GM12878 (cell line): ENCODE data around the gene PCK1. TPM values are rescaled to one million over a fixed set of nuclear protein-coding genes. Genes with fewer than 3 reads are reported as not detected.

Experiments
- ATAC-seq: fragments of 200-7000 bp; cut with Tn5 transposase; 3 replicates; pipeline ENCODE4 v1.9.1; 2020; ENCODE audit warnings: mild to moderate bottlenecking, moderate library complexity
- BruUV-seq: library from RNA; stranded (reverse); fragments of 400-500 nt; replicated peaks from 2 replicates; lab custom pipeline; 2021; lab: Mats Ljungman, UMichigan
- CTCF ChIA-PET: fragments of 300-600 bp; sonication (Branson Sonifier 250); formaldehyde crosslinking; extraction: SDS; loops from one replicate; lab custom pipeline; 2021; ENCODE audit warnings: inconsistent platforms; lab: Yijun Ruan, JAX
- POLR2A ChIA-PET: fragments of 350-600 bp; formaldehyde crosslinking; extraction: SDS; loops from one replicate; lab custom pipeline; 2021; ENCODE audit warnings: inconsistent platforms; lab: Charles Lee
- RAD21 ChIA-PET: fragments of 300-600 bp; sonication (Branson Sonifier 250); formaldehyde crosslinking; loops from one replicate; lab custom pipeline; 2023; ENCODE audit warnings: antibody characterized with exemption; ENCODE audit not compliant: unreplicated experiment; lab: Charles Lee
- SMC1A ChIA-PET: fragments of 300-600 bp; sonication (Branson Sonifier 250); formaldehyde crosslinking; loops from one replicate; lab custom pipeline; 2023; ENCODE audit not compliant: unreplicated experiment, uncharacterized antibody; lab: Charles Lee
- DNase-seq: peaks from one replicate; pipeline ENCODE4 v3.0.0-alpha.2; 2011; ENCODE audit warnings: low read depth, low spot score
- FAIRE-seq: peaks from 3 replicates; lab custom pipeline; 2011; peaks lifted over from hg19 to GRCh38; lab: Jason Lieb, UNC
- H2AFZ ChIP-seq: 2 replicates; pipeline ENCODE4 v1.6.0; 2011; ENCODE audit warnings: low read depth, low read length, control low read depth; ENCODE audit not compliant: control insufficient read depth
- H3K27ac ChIP-seq: 2 replicates; pipeline ENCODE4 v1.5.1; 2011; ENCODE audit warnings: control low read depth; ENCODE audit not compliant: control insufficient read depth, insufficient read depth
- H3K27me3 ChIP-seq, 2 experiments: replicated peaks in 1 of 2; 2 replicates each; pipeline versions ENCODE4 v1.6.0 to v1.6.1; 2011; ENCODE audit warnings: low read length in 1 of 2; ENCODE audit not compliant: control insufficient read depth in 2 of 2, insufficient read depth in 2 of 2
- H3K36me3 ChIP-seq, 2 experiments: 2 replicates each; pipeline ENCODE4 v1.5.1; 2011; ENCODE audit warnings: low read length in 1 of 2; ENCODE audit not compliant: control insufficient read depth in 2 of 2, insufficient read depth in 2 of 2
- H3K4me1 ChIP-seq: 2 replicates; pipeline ENCODE4 v1.6.1; 2011; ENCODE audit warnings: mild to moderate bottlenecking, low read length, moderate library complexity, mixed read lengths; ENCODE audit not compliant: control insufficient read depth, insufficient read depth
- H3K4me2 ChIP-seq: 2 replicates; pipeline ENCODE4 v1.6.0; 2011; ENCODE audit warnings: control low read depth; ENCODE audit not compliant: control insufficient read depth, insufficient read depth
- H3K4me3 ChIP-seq: fragments of 200-600 bp; sonication (generic); 2 replicates; pipeline ENCODE4 v1.5.1; 2016
- H3K79me2 ChIP-seq: 2 replicates; pipeline ENCODE4 v1.6.0; 2011; ENCODE audit warnings: low read length; ENCODE audit not compliant: control insufficient read depth, insufficient read depth
- H3K9ac ChIP-seq: 2 replicates; pipeline ENCODE4 v1.8.0; 2011; ENCODE audit warnings: low read length, control low read depth, mixed read lengths; ENCODE audit not compliant: control insufficient read depth, insufficient read depth
- H3K9me3 ChIP-seq: replicated peaks from 3 replicates; pipeline ENCODE4 v1.5.1; 2011; ENCODE audit warnings: mild to moderate bottlenecking, low read length; ENCODE audit not compliant: control insufficient read depth, insufficient read depth
- H4K20me1 ChIP-seq: 2 replicates; pipeline ENCODE4 v1.6.0; 2011; ENCODE audit not compliant: control insufficient read depth, insufficient read depth
- ATF3 ChIP-seq: IDR thresholded peaks from 2 replicates; pipeline ENCODE4 v1.6.1; 2011; ENCODE audit warnings: low read depth, mild to moderate bottlenecking, low read length, moderate library complexity, borderline replicate concordance; ENCODE audit errors: extremely low read depth
- CBFB ChIP-seq: IDR thresholded peaks from 2 replicates; pipeline ENCODE4 v1.6.1; 2016; ENCODE audit warnings: antibody characterized with exemption, low read depth
- CREM ChIP-seq: IDR thresholded peaks from 2 replicates; pipeline ENCODE4 v1.6.1; 2014; ENCODE audit warnings: antibody characterized with exemption, low read depth
- EZH2 ChIP-seq: IDR thresholded peaks from 2 replicates; pipeline ENCODE4 v1.6.1; 2012; ENCODE audit warnings: low read depth, mild to moderate bottlenecking, control low read depth, inconsistent platforms, low read length, borderline replicate concordance; ENCODE audit not compliant: control insufficient read depth
- NFIC ChIP-seq: IDR thresholded peaks from 2 replicates; pipeline ENCODE4 v1.6.1; 2012; ENCODE audit warnings: low read depth, mild to moderate bottlenecking, inconsistent platforms, low read length, moderate library complexity
- TCF12 ChIP-seq: IDR thresholded peaks from 2 replicates; pipeline ENCODE4 v1.6.1; 2011; ENCODE audit warnings: low read depth, mild to moderate bottlenecking, low read length
- ZBTB11 ChIP-seq: fragments of 450-650 bp; formaldehyde crosslinking; IDR thresholded peaks from 2 replicates; pipeline ENCODE4 v1.5.0; 2022; ENCODE audit warnings: mild to moderate bottlenecking, missing genetic modification characterization
- WGBS: methylation state at CpG from one replicate; pipeline ENCODE4 v1.1.6; 2016; ENCODE audit warnings: low lambda C conversion rate; ENCODE audit not compliant: insufficient replicate concordance, insufficient coverage; ENCODE audit errors: missing lambda C conversion rate; 5-methylcytosine and 5-hydroxymethylcytosine counted together
- in situ Hi-C: fragments of 300-500 bp; cut with MboI; formaldehyde crosslinking; loops from 9 replicates; pipeline ENCODE4 v1.14.3; 2018; ENCODE audit warnings: mixed read lengths
- intact Hi-C: fragments of 100-400 bp; cut with micrococcal nuclease; formaldehyde crosslinking; loops from one replicate; pipeline ENCODE4 v1.14.2; 2022; ENCODE audit not compliant: unreplicated experiment
- polyA plus RNA-seq, 11 experiments: library from polyadenylated mRNA; depleted of rRNA in 4 of 11; unstranded in 6 of 11; stranded (reverse) in 5 of 11; fragments of >200 nt; fragmentation: Nextera tagmentation in 4 of 11; fragmentation: Illumina TruSeq in 1 of 11; extraction: Ambion mirVana in 4 of 11; extraction: Trizol in 1 of 11; gene quantifications; 1 replicate in 1 of 11; 2 replicates in 10 of 11; pipeline versions ENCODE4 v1.2.1 to v1.2.3, GENCODE V29; 2011 to 2016; ENCODE audit warnings: inconsistent platforms in 2 of 11, missing spikeins in 2 of 11, low read depth in 1 of 11
- total RNA-seq, 4 experiments: library from RNA; depleted of rRNA in 3 of 4; stranded (reverse); fragments of >200 nt in 3 of 4; fragmentation: Illumina TruSeq in 1 of 4; extraction: Trizol in 1 of 4; gene quantifications; 2 replicates each; pipeline versions ENCODE4 v1.2.1 to v1.2.3, GENCODE V29; 2013 to 2021
- TF ChIP-seq, protein P1 (sequence below): fragments of 450-650 bp; IDR thresholded peaks from 2 replicates; pipeline ENCODE4 v1.6.1; 2017; ENCODE audit warnings: borderline replicate concordance

Gene PCK1
- total and polyA plus RNA-seq, 10 of the 15 experiments (the other 5 are each of a cell fraction or from before 2014, with no cell fraction given) = 0.02 to 0.33 (median 0.09) TPM; not detected in 5

DNA sequence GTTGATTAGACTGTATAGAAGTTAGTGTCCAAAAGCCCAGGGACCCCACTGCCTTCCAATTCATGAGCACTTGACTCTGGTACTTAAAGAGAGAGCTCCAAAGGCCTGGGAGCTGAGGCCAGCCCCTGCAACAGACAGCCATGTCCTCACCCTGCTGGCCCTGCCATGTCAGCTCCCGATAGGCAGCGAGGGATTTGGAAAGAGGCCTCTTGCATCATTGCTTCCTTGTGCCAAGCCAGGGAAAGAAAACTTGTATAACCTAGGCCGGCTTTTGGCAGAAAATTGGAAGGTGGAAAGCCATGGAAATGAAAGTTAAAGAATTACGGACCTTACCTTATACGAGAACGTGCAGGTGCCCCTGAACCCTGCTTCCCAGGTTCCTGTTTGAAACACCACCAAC, 8.4 kb upstream of the PCK1 start:
- ChIA-PET POLR2A (no interaction called here), SMC1A (no interaction called here)
- 75% methylated on average over 6 of the region's 6 CpGs for WGBS
- H3K9ac ChIP-seq = no peak overlapping the region
- in situ Hi-C loops = no loop called here
- no peak overlapping the region for H3K4me2 ChIP-seq
- no peak for TF ChIP-seq EZH2
- TF ChIP-seq NFIC = no peak
- no peak for TF ChIP-seq TCF12
- no peak for TF ChIP-seq ATF3
- TF ChIP-seq CBFB = no peak
- TF ChIP-seq ZBTB11 (CRISPR knock-in tag) = no peak
- TF ChIP-seq CREM = no peak
- TF ChIP-seq, protein P1, sequence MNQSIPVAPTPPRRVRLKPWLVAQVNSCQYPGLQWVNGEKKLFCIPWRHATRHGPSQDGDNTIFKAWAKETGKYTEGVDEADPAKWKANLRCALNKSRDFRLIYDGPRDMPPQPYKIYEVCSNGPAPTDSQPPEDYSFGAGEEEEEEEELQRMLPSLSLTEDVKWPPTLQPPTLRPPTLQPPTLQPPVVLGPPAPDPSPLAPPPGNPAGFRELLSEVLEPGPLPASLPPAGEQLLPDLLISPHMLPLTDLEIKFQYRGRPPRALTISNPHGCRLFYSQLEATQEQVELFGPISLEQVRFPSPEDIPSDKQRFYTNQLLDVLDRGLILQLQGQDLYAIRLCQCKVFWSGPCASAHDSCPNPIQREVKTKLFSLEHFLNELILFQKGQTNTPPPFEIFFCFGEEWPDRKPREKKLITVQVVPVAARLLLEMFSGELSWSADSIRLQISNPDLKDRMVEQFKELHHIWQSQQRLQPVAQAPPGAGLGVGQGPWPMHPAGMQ = no peak
- TF ChIP-seq, all 136 proteins: peak for 0
- DNase-seq (no peak), ATAC-seq (no peak), FAIRE-seq (no peak)
- Histone ChIP-seq H3K79me2 (no peaks in the 10 kb centered on the region), H3K36me3 (no peaks in the 10 kb centered on the region), H3K27ac (no peak overlapping the region), H3K27me3 (peaks cover 5 to 8% of the 10 kb centered on the region in 2 experiments; a peak in 3 of 4 replicates), H3K9me3 (no peaks in the 10 kb centered on the region), H3K4me1 (no peaks in the 10 kb centered on the region), H4K20me1 (no peaks in the 10 kb centered on the region), H2AFZ (no peak overlapping the region), H3K4me3 (no peak overlapping the region)
- BruUV-seq = no TSS peak
- intact Hi-C loops = no loop called here
- ChIA-PET CTCF (no interaction called here), RAD21 (no interaction called here)
